Retinal pigment epithelial cell (primary cell): ENCODE measurements around the gene TOMM5.

Source experiments
- DNase-seq: peaks from one replicate; pipeline ENCODE4 v3.0.0-alpha.2; 2010; ENCODE audit warnings: low read depth
- H3K4me3 ChIP-seq: 2 replicates; pipeline ENCODE4 v1.5.1; 2011; ENCODE audit warnings: mild to moderate bottlenecking, low read length, control low read depth, moderate library complexity
- TF ChIP-seq, protein P1 (sequence below): conservative IDR thresholded peaks from 2 replicates; pipeline ENCODE4 v1.5.1; 2011; ENCODE audit warnings: low read depth, low read length, control low read depth, inconsistent platforms

The TOMM5 gene

DNA sequence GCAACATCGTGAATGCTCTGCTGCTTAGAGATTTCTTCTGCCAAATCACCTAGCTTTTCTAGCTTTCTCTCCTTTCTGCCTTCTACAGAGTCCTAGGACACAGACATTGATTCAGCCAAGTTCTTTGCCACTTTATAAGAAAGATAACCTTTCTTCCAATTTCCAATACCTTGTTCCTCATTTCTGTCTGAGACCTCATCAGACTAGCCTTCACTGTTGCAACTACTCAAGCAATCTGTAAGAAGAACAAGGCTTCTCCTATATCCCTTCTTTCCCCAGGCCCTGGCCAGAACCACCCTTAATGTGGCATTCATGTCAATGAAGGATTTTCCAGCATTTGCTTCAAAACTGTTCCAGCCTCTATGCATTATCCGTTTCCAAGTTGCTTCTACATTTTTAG is 40.5 kb downstream of the TOMM5 start:
- DNase-seq: no peak
- no peak overlapping the region for H3K4me3 ChIP-seq

DNA sequence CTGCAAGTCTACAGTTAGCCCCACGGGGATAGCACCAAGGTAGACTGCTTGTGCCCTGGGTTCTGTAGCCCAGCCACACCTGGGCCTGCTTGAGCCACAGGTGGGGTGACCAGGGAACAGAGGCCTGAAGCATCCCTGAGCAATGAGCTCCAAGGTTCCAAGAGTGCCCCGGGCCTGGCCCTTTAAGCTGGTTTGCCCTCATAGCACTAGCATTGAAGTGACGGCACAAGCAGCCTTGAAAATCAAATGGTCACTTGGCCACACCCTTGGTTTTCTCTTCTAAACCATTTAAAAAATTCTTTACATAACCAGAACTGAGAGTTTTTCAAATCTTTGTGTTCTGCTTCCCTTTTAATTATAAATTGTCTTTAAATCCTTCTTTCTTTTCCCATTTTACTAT is 40.9 kb downstream of the TOMM5 start:
- no peak for DNase-seq
- no peak overlapping the region for H3K4me3 ChIP-seq
- TF ChIP-seq, protein P1, sequence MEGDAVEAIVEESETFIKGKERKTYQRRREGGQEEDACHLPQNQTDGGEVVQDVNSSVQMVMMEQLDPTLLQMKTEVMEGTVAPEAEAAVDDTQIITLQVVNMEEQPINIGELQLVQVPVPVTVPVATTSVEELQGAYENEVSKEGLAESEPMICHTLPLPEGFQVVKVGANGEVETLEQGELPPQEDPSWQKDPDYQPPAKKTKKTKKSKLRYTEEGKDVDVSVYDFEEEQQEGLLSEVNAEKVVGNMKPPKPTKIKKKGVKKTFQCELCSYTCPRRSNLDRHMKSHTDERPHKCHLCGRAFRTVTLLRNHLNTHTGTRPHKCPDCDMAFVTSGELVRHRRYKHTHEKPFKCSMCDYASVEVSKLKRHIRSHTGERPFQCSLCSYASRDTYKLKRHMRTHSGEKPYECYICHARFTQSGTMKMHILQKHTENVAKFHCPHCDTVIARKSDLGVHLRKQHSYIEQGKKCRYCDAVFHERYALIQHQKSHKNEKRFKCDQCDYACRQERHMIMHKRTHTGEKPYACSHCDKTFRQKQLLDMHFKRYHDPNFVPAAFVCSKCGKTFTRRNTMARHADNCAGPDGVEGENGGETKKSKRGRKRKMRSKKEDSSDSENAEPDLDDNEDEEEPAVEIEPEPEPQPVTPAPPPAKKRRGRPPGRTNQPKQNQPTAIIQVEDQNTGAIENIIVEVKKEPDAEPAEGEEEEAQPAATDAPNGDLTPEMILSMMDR: no peak

More for the DNA sequence above, 40.5 kb downstream of the TOMM5 start:
- TF ChIP-seq, protein P1: no peak

DNA sequence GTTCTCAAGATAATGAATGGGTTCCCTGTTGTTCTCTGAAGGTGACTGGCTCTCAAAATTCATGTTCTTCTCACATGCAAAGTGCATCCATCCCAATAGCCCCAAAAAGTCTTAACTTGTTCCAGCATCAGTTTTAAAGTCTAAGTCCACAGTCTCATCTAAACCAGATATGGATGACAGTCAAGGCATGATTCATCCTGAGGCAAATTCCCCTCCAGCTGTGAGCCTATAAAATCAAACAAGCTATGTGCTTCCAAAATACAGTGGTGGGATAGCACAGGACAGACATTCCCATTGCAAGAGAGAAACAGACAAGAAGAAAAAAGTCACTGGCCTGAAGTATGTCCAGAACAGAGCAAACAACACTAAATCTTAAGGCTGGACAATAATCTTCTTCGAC is 41.6 kb downstream of the TOMM5 start:
- TF ChIP-seq, protein P1: no peak
- H3K4me3 ChIP-seq: no peak overlapping the region
- DNase-seq: no peak

DNA sequence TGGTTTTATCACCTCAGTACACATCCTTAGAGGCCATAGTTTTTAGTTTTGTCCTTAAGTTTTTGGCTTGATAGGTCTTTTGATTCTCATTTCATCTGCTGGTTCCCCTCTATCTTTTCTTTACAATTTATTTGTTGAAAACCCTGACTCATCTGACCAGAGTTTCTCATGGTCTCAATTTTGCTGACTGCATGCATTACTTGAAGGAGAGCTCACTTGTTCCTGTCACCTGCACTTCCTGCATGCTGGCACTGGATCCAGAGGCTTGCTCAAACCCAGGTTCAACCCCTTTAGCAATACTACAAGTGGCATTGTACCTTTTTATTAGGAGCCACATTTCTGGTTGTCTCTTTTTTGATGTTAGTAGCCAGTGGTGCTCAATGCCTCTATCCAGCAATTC is 42.9 kb downstream of the TOMM5 start:
- TF ChIP-seq, protein P1: no peak
- no peak for DNase-seq
- H3K4me3 ChIP-seq: no peak overlapping the region

DNA sequence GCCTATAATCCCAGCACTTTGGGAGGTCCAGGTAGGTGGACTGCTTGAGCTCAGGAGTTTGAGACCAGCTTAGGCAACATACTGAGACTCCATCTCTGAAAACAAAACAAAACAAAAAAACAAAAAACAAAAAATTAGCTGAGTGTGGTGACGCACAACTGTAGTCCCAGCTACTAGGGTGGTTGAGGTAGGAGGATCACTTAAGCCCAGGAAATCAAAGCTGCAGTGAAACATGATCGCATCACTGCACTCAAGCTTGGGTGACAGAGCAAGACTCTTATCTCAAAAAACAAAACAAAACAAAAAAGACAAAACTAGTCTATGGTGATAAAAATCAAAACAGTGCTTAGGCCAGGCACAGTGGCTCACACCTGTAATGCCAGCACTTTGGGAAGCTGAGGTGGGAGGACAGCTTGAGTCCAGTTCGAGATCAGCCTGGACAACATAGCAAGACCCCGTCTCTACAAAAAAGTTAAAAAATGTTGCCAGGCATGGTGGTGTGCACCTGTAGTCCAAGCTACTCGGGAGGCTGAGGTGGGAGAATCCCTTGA is 45.0 kb downstream of the TOMM5 start:
- no peak overlapping the region for H3K4me3 ChIP-seq
- DNase-seq: no peak
- TF ChIP-seq, protein P1: no peak

DNA sequence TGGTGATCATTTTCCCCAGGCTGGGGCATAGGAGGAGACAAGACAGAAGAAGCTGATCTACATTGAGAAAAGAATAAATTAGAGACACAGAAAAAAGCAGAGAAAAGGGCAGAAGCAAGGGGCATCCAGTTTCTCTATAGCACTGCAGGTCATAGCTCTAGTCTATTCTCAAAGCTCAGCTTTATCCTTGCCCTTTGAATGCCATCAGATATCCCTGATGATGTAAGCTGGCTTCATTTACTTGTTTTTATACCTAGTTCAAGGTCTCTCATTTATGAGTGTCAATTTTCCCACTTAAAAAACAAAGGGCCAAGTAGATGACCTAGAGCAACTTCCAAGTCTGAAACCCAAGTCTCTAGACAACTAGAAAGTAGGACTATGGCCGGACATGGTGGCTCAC is 48.9 kb downstream of the TOMM5 start:
- TF ChIP-seq, protein P1: no peak
- DNase-seq: no peak
- H3K4me3 ChIP-seq: no peak overlapping the region

DNA sequence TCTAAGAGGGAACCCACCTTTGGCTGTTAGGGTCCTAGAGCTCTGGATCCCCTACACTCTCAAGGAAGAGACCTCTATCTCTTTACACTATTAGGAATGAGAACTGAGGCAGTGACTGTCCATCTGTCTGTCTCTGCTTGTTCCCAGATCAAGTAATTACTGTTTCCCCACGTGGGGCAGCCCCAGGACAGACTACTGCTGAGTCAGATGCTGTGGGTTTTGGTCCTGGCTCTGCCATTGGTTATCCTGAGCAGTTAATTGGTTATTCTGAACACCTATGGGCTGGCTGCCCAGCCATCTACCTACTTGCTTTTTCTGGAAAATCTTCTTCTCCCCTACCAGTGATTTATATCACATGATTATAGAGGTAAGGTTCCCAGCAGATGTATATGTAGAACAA is 49.5 kb downstream of the TOMM5 start:
- TF ChIP-seq, protein P1: no peak
- H3K4me3 ChIP-seq: no peak overlapping the region
- DNase-seq: no peak
